ENCODE data around the gene P2RY2. TPM values are rescaled to one million over a fixed set of nuclear protein-coding genes. Genes with fewer than 3 reads are reported as not detected.

The P2RY2 gene
- total and polyA plus RNA-seq, 9 of the 15 experiments (the other 6 are each of a cell fraction or from before 2014, with no cell fraction given), result not detected

GRCh38 chr11:73226297-73227006 lies 8.4 kb downstream of the P2RY2 start:
- FAIRE-seq, result no peak

More at GRCh38 chr11:73226297-73227006, 8.4 kb downstream of the P2RY2 start:
- BruUV-seq (replicated peaks), result no TSS peak
- no peak overlapping the region for H3K27ac ChIP-seq (ENCODE audit: extremely low read depth, low read depth, low read length)
- intact Hi-C loops (cut with micrococcal nuclease) (no loop called here), in situ Hi-C loops (cut with MboI) (no loop called here)
- H3K79me2 ChIP-seq (ENCODE audit: control insufficient read depth, insufficient read depth, low read length), result no peaks in the 10 kb centered on the region
- peaks cover 4% of the 10 kb centered on the region; the same call in 1 of the 2 replicates for H4K20me1 ChIP-seq (replicated peaks; ENCODE audit: control insufficient read depth, insufficient read depth, low read length)
- no peaks in the 10 kb centered on the region for H3K36me3 ChIP-seq (ENCODE audit: control insufficient read depth, insufficient read depth, low read length)
- H3K4me2 ChIP-seq (ENCODE audit: insufficient read depth, low read length), result no peak overlapping the region
- ATAC-seq (no peak), DNase-seq (ENCODE audit: extremely low read depth in 1 of 4, low spot score in 3 of 4) (no peak)
- no peak overlapping the region for H3K4me3 ChIP-seq
- H3K9me3 ChIP-seq (replicated peaks; ENCODE audit: control insufficient read depth, insufficient read depth, low read depth, low read length), result no peaks in the 10 kb centered on the region
- H3K9ac ChIP-seq (ENCODE audit: insufficient read depth in 1 of 2, low read depth in 2 of 2, low read length in 2 of 2), result no peak overlapping the region
- no peak for TF ChIP-seq ZNF134 (CRISPR knock-in tag; conservative IDR thresholded peaks at IDR 0.05)
- TF ChIP-seq ZNF124 (CRISPR knock-in tag; IDR thresholded peaks at IDR 0.05), result no peak
- no peak for TF ChIP-seq LARP7 (IDR thresholded peaks at IDR 0.05)
- no peak for TF ChIP-seq ZNF644 (tag; IDR thresholded peaks at IDR 0.05; ENCODE audit: low read depth)
- TF ChIP-seq TRIM24 (IDR thresholded peaks at IDR 0.05), result no peak
- TF ChIP-seq USF2 (CRISPR knock-in tag; IDR thresholded peaks at IDR 0.05), result no peak
- TF ChIP-seq FOXJ2 (tag; IDR thresholded peaks at IDR 0.05), result no peak
- TF ChIP-seq ZNF57 (CRISPR knock-in tag; IDR thresholded peaks at IDR 0.05), result no peak
- TF ChIP-seq RUNX1 (IDR thresholded peaks at IDR 0.05; ENCODE audit: low read depth), result no peak
- TF ChIP-seq HSF4 (CRISPR knock-in tag; IDR thresholded peaks at IDR 0.05; ENCODE audit: borderline replicate concordance), result no peak
- TF ChIP-seq GATA2 (CRISPR knock-in tag; IDR thresholded peaks at IDR 0.05), result no peak
- no peak for TF ChIP-seq MYBL2 (IDR thresholded peaks at IDR 0.05; ENCODE audit: low read depth)
- no peak for TF ChIP-seq MYBL2 (CRISPR knock-in tag; IDR thresholded peaks at IDR 0.05; ENCODE audit: borderline replicate concordance)
- TF ChIP-seq FOS (IDR thresholded peaks at IDR 0.05; ENCODE audit: extremely low read depth, insufficient read length), result no peak
- TF ChIP-seq ILF3 (IDR thresholded peaks at IDR 0.05; ENCODE audit: borderline replicate concordance), result no peak
- TF ChIP-seq DDX20 (tag; IDR thresholded peaks at IDR 0.05; ENCODE audit: low read depth), result no peak
- no peak for TF ChIP-seq RBM14 (IDR thresholded peaks at IDR 0.05; ENCODE audit: borderline replicate concordance, insufficient read depth, low read depth, low read length)
- TF ChIP-seq HDAC8 (tag; IDR thresholded peaks at IDR 0.05), result no peak
- TF ChIP-seq ZNF224 (CRISPR knock-in tag; IDR thresholded peaks at IDR 0.05), result no peak
- TF ChIP-seq CEBPB (tag; IDR thresholded peaks at IDR 0.05), result no peak
- H2AFZ ChIP-seq (ENCODE audit: low read depth, low read length), result no peak overlapping the region
- 1% methylated on average over 8 of the region's 8 CpGs for WGBS (ENCODE audit: insufficient coverage, low coverage, missing lambda C conversion rate)
- ChIA-PET POLR2A (no interaction called here), CTCF (ENCODE audit: low intra/inter-chr PET ratio) (no interaction called here)
- H3K9me1 ChIP-seq (ENCODE audit: control insufficient read depth, insufficient read depth, low read length), result peaks cover 5% of the 10 kb centered on the region
- peaks cover 2 to 53% of the 10 kb centered on the region in 2 experiments; a peak in 4 of 5 replicates for H3K27me3 ChIP-seq (ENCODE audit: control insufficient read depth in 2 of 2, insufficient read depth in 2 of 2, low read length in 2 of 2)
- no peaks in the 10 kb centered on the region; a peak in 1 of 5 replicates for H3K4me1 ChIP-seq (replicated peaks in 1 of 2; ENCODE audit: control insufficient read depth in 2 of 2, insufficient read depth in 2 of 2, low read length in 2 of 2)

Measured in K562 (cell line).